ENCODE results near the gene PBX3.

GRCh38 chr9:125902214-125902613, 155.0 kb downstream of the PBX3 start:
- TF ChIP-seq POLR2A (IDR thresholded peaks at IDR 0.05; ENCODE audit: low read length): no peak
- no peak for TF ChIP-seq GATA1 (IDR thresholded peaks at IDR 0.05; ENCODE audit: low read depth, low read length)
